GM18870 (cell line): ENCODE measurements around the gene NFATC4.

Source experiments
- ATAC-seq: cut with Tn5 transposase; IDR thresholded peaks from one replicate; pipeline ENCODE4 v1.9.1; 2021; ENCODE audit warnings: moderate library complexity; ENCODE audit not compliant: unreplicated experiment

Gene NFATC4

GRCh38 chr14:24427537-24428508 lies 59.8 kb downstream of the NFATC4 start:
- ATAC-seq = no peak

GRCh38 chr14:24428628-24429394 lies 60.8 kb downstream of the NFATC4 start:
- no peak for ATAC-seq
